HG02973 (cell line): ENCODE measurements around the gene RNF150.
"Not testable (repeated sequence)": the region's sequence is repeated elsewhere in the genome, so short reads cannot be mapped to it uniquely, and the experiment has no call there.

Experiments used
- ATAC-seq: cut with Tn5 transposase; IDR thresholded peaks from one replicate; pipeline ENCODE4 v1.9.1; 2021; ENCODE audit warnings: moderate library complexity; ENCODE audit not compliant: unreplicated experiment

Gene RNF150

GRCh38 chr4:141133146-141133998 is at the start of gene RNF150:
Gene RNF150, minus strand, starts transcription at chr4:141133469.
- peak; percentile 68 for ATAC-seq

- peak; percentile 86 for ATAC-seq
These were observed 47.9 kb upstream of the RNF150 start for GRCh38 chr4:141180991-141181761.

GRCh38 chr4:141179474-141180373 is 46.5 kb upstream of the RNF150 start:
- no peak for ATAC-seq

GRCh38 chr4:141177171-141177570 is 43.9 kb upstream of the RNF150 start:
- no peak for ATAC-seq

GRCh38 chr4:141174457-141174856 is 41.2 kb upstream of the RNF150 start:
- no peak for ATAC-seq

- no peak for ATAC-seq
These were observed 37.4 kb upstream of the RNF150 start for GRCh38 chr4:141170671-141171070.

- ATAC-seq, result no peak
These were observed 36.1 kb upstream of the RNF150 start for GRCh38 chr4:141169391-141169790.

GRCh38 chr4:141165001-141165400 is 31.7 kb upstream of the RNF150 start:
- not testable (repeated sequence) for ATAC-seq

GRCh38 chr4:141159027-141159426 is 25.8 kb upstream of the RNF150 start:
- no peak for ATAC-seq

- no peak for ATAC-seq
These were observed 24.9 kb upstream of the RNF150 start for GRCh38 chr4:141158219-141158618.

- ATAC-seq, result no peak
These were observed 22.3 kb upstream of the RNF150 start for GRCh38 chr4:141155586-141155985.

GRCh38 chr4:141154725-141155124 is 21.5 kb upstream of the RNF150 start:
- ATAC-seq, result no peak

GRCh38 chr4:141153751-141154510 is 20.7 kb upstream of the RNF150 start:
- no peak for ATAC-seq

GRCh38 chr4:141144207-141144606 is 10.9 kb upstream of the RNF150 start:
- no peak for ATAC-seq

- ATAC-seq, result no peak
These were observed 9.2 kb upstream of the RNF150 start for GRCh38 chr4:141142423-141142822.

- ATAC-seq, result no peak
These were observed 7.3 kb upstream of the RNF150 start for GRCh38 chr4:141140391-141141200.

- ATAC-seq, result no peak
These were observed 1.0 kb upstream of the RNF150 start for GRCh38 chr4:141133999-141134995.

GRCh38 chr4:141132709-141133145 is 542 bp downstream of the RNF150 start:
- peak; percentile 8 for ATAC-seq
